HG02588 (cell line): Measurements from ENCODE around the gene PEX14.
"Not testable (repeated sequence)": the region's sequence is repeated elsewhere in the genome, so short reads cannot be mapped to it uniquely, and the experiment has no call there.

ENCODE experiments used
- ATAC-seq: cut with Tn5 transposase; IDR thresholded peaks from one replicate; pipeline ENCODE4 v1.9.1; 2021; ENCODE audit warnings: mild to moderate bottlenecking, moderate library complexity; ENCODE audit not compliant: unreplicated experiment

PEX14 gene

DNA sequence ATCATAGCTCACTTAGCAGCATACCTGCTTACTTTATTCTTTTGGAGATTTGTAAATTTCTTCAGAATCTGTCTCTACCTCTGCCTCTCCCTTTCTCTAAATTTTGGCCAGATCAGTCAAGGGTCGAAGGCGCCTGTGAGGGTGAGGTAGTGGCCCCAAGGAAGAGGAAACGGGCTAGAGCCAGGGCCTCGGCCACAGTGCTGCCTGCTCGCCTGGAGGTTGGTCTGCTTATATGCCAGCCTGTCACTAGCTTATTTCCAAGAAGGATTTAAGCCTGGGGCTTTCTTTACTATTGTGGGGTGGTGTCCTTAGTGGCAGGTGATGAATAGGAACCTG lies 19.6 kb downstream of the PEX14 start:
- no peak for ATAC-seq

DNA sequence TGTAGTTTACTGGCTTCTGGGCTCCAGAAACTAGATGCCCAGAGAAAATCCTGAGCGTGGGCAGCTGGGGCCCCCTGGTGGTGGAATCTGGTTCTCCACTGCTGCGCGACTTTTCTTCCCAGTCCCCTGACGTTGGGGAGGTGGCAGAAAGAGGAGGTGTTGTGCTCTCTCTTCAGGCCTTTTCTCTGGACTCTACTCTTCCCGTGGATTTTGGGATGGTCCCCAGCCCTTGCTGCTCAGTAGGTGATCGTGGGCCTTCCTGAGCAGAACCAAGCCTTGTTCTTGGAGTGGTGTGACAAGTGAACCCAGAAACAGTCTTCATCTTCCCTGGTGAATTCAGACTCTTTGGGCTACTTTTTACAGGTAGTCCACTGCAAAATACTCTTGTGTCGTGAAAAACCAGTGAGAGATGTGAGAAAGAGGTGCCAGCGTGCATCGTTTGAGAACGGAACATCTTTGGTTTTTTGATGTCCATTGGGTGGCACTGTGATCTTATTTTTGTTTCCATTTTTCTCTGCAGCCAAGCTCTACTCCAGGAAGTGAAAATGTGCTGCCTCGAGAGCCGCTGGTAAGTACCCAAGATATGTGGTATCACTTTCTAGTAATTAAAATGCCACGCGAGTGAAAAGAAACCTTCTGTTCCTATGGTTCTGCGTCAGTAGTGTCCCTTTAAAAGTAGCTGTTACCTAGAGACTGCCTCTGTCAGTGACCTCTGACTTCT lies 20.2 kb downstream of the PEX14 start:
- no peak for ATAC-seq

DNA sequence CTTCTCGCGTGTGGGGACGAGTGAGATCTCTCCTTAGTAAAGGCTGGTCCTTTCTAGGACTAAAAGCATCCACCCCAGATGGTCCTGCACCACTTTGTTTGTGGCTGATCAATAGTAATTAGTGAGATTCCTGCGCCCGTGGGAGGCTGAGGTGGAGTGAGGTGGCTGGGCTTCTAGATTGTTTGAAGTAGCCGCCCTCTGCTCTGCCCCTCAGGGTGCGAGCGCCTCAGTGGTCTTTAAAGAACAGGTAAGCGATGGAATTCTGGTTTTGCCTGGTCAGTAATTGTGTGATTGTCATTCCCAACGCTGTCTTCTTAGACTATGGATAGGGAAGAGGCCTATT lies 20.7 kb downstream of the PEX14 start:
- ATAC-seq: no peak

DNA sequence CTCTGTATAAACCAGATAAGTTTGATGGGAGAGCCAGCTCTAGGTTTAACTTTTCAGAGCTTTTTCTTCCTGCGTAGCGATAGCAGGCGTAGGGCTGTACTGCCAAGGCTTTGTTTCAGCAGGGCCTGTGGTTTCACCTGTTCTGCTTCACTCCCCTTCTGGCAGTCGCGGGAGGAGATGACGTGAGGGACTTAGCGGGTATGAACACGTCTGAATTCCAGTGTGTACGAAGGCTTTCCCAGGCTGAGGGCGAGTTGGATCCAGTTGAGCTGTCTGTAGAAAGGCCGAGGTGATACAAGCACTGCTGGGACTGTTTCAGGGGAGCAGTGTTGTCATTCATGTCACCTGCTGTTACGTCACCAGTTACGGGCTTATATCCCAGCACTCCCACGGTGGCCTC lies 21.2 kb downstream of the PEX14 start:
- no peak for ATAC-seq

DNA sequence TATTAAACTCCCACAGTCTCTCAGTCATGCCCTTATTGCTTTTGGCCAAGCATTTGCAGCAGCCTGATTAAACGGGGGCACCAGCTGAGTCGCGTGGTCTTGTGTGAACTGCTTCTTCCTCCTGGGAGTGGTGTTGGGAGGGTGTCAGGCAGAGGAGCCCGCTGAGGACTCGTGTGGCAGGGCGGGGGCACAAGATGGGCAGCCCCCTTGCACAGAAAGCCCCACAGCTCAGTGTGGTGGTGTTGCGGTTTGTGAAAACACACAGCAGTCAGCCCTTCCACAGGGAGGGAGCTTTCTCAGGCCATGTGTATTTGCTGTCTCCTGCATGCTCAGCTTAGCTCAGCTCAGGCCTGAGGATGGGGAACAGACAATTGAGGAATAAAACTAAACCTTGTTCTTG lies 22.4 kb downstream of the PEX14 start:
- ATAC-seq: no peak

DNA sequence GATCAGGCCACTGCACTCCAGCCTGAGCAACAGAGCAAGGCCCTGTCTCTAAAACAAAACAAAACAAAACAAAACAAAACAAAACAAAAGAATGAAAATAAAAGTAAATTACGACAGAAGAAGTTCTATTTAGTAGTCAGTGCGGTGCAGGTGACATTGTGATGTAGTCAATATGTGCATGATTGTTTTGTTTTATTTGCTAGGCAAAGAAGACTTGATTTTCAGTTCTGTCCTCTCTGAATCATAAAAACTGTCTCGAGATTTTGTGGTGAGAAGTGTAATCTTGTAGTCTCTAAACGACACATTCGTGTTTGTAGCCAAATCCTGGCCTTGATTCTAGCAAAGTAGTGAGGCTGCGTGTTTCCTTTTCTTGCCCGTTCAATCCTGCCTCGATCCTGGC lies 23.5 kb downstream of the PEX14 start:
- no peak for ATAC-seq

DNA sequence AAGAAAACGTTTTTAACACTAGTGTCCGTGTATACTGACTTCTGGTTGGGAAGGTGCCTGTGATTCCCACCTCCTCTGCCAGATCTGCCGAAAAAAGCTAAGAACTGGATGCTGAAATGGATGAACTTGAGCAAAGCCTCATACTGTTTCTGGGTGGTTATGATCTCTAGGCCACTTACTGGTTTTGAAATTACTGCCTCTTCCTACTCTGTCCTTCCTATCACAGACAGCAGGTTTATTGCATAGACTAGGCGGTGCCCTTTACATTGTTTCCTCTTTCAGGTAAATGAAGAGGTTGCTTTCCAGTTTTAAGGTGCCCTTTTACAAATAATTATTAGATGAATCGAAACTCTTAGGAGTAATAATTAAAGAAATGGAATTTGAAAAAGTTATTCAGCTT lies 27.5 kb downstream of the PEX14 start:
- no peak for ATAC-seq

DNA sequence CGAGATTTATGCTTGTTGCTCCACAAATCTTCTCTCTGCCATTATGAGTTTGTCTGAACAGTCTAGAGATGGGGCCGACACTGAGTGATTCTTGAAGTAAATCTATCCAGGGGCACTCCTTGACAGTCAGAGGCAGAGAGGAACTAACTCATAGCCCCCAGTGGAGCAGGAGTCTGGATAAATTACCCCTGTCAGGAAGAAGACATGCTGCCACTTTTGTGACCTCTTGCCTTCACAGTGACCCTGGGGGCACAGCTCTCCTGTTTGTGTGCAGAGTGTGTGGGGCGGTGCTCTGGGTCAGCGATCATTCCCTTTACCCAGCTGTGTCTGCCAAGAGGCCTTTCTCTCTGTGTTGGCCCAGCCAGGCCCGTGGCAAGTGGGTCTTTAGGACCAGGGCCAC lies 29.5 kb downstream of the PEX14 start:
- no peak for ATAC-seq

DNA sequence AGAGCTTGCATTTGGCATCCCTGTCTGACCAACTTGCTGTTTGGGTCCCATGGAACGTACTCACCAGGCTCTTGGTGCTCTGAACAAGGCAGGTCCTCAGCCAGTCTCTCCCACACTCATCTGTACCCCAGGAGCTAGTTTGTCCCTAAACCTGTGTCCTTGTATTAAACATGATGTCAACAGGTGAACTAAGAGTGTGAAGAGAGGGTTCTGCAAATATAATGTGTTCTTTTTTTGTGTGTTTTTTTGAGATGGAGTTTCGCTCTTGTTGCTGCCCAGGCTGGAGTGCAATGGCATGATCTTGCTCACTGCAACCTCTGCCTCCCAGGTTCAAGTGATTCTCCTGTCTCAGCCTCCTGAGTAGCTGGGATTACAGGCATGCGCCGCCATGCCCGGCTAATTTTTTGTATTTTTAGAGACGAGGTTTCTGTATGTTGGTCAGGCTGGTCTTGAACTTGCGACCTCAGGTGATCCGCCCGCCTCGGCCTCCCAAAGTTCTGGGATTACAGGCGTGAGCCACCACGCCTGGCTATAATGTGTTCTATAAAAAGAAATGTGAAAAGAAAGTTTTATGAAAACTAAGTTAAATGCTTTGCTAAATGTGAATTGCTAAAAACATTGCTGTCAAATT lies 31.4 kb downstream of the PEX14 start:
- not testable (repeated sequence) for ATAC-seq

DNA sequence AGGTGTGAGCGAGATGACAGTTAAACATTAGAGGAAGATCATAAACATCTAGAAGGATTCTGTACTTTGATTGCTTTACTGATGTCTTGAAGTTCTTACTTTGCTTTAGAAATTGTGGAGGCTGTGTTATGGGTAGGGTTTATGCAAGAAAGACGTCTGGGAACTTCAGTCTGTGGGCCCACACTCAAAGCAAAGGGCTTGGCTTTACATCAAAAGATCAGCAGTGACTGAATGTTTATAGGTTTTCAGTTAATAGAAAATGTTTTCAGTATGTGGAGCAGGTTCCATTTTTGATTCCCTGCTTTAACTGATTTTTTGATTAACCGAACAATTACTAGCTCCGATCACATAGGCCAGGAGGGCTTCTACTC lies 31.9 kb downstream of the PEX14 start:
- no peak for ATAC-seq

DNA sequence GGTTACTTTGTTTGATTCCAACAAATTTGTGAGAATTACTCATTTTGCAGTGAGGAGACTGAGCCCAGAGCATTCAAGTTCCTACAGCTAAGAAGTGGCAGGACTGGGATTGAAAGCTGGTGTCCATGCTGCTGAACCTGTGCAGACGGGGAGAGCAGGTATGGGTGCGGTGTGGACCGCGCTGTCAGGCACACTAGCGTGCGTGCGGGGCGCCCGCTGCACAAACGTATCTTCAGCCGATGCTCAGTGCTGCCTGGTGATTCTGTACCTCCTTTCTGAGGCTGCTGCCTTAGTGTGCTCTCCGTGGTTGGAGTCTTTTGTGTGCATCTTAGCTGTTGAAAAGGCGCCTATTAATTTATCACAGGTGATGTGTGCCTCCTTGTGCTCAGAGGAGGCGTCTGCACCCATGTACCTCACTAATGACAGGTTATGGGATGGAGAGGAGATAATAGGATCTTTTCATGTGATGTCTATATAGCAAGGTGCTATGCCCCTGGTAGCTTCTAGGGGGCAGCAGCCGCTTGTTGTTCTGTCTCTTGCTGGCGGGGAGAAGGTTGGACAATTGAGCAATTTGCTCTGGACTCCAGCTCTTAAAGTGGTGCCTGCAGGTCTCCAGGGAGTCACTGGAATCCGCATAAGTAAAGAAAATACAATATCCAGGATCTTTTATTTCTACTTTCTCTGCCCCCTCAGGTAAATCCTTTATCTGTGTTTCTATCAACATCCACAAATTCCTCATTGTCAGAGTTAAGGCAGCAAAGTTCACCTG lies 32.5 kb downstream of the PEX14 start:
- no peak for ATAC-seq

DNA sequence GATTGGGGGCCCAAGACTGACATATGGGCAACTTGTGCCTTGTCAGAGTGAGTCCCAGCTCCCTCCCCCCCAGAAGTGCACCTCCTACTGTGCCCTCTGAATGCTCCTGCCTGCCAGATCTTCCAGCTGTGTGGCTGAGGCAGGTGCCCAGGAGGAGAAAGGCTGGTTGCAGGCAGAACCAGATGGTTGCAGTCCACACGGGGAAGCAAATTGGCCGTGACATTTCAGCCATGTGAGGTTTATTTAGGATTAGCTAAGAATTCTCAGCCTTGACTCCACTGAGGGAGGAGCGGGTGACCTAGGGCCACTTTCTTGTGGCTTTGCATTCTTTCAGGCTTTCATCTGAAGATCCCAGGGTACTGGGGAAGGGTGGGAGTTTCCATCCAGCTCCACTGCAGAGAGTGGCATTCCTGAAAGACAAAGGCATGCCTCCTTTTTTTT lies 33.8 kb downstream of the PEX14 start:
- ATAC-seq: no peak

DNA sequence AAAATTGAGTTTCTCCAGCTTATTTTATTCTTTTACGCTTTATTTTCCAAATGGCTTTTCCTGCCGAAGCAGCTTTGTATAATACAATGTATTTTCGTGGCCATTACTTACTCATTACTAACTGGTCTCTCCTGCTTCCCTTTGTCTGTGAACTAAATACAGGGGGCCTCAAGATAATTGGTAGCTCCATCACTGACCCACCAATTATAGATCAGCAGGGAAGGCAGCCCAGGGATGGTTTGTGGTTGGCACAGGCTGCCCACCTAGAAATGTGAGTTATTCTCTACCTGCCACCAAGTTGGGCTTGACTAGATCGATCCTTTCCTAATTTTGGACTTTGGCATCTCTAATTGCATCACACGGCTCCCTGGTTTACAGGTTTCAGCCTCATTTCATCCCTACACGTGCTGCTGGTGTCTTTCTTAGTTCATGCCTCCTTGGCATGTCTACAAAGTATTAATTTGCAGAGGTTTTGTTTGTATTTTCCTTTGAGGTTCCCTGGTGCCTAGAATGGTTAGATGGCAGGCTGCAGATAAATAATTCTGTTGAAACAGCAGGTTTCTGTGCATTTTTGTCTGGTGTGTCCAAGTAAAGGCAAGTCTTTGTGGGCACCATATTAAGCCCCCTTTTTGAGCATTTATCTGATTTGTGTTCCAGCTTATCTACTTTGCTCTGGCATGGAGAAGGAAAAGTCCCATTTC lies 35.2 kb downstream of the PEX14 start:
- no peak for ATAC-seq

DNA sequence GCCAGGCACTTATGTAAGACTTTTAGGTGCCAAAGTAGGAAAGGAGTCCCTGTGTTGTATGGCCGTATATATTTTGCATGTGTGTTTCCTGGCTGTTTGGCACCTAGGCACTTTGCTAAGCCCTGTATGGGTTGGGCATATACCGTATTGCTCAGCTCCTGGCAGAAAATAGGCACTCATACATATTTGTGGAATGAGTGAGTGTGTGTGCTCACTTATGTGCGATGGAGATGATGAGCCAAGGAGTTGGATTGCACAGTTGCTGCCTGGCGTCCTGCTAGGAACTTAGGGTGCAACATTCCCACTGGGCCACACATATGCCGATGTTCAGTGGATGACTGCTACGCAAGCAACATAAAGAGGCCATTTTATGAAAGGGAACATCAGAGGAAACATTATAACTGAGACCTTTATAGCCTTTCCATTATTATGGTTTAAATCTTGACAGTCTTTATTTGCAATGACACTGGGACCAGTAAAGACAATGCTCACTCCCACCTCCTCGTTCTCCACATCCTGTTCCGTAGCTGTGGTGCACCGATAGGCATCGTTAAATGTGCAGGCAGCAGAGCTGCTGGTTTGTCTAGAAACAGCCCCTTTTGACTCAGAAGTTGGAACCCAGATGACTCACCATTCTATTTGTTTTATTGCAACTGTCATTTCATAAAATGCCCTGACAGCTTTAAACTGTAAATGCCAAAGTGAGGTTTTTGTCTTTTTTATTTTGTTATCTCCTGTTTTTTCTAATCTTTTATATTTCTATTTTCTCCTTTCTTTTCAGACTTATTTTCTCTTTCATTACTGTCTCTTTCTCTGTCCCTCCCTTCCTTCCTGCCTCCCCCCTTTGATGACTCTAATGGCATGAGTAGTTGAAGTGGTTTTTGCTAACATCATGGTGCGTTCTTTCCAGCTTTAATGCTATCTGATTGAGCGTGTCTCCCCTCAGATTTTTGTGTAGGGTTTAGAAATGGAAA lies 36.1 kb downstream of the PEX14 start:
- peak; percentile 75 for ATAC-seq

DNA sequence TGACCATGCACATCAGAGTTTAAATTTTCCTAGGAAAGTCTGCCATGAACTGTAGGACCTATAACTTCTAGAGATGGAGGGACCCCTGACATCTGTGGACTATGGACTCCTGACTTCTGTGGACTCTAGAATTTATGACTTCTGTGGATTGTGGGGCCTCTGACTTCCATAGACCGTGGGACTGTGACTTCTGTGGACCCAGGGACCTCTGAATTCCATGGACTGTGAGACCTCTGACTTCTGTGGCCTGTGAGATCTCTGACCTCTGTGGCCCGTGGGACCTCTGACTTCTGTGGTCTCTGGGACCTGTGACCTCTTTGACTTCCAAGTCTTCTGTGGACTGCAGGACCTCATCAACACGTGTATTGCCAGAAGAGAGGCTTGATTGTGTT lies 36.7 kb downstream of the PEX14 start:
- no peak for ATAC-seq

DNA sequence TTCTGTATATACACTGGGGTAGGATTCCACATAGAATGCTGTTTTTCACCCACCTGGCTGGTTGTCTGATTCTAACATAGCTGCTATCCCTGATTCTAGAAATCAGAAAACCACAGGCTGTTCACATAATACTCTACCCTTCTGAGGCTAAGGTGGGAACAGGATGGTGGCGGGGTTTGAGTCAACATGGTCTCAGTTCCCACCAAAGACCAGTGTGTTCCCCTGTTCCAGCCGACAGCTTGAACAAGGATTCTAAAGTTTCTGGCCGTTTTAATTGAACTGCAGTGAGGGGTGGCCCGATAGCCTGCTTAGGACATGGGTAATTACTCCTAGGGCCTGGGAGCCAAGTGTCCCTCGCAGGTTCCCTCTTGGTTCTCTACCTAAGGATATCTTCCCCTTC lies 38.4 kb downstream of the PEX14 start:
- ATAC-seq: no peak

DNA sequence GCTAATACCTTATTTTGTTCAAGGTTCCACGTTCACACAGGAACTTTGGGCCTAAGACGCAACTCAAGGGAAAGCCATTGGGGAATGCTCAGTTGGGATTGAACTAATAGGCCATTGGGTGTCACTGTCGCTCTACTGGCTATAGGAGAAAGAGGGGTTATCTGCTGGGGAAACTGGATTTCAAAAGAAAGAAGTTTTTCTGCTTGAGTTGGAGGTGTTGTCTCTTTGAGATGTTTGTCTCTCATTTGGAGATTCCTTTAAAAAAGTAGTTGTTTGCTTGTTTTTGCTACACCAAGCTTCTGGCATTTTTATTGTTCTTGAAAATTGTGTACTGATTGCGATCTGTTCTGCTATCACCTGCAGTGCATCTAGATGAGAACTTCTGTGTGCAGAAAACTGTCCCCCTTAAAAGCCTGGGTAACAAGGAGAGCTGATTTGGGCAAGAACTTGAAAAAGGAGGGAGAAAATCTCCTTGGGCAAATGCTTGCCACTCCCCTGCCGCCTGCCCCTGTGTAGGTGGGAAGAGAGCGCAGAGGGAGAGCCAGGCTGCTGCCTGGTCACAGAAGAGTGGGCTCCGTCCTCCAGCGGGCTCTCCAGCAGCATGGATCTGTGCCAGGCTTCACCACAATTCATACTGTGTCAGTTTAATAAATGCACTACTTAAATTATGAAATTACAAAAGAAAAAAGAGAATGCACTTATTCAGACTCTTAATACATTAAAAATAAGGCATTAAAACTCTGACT lies 39.9 kb downstream of the PEX14 start:
- no peak for ATAC-seq

DNA sequence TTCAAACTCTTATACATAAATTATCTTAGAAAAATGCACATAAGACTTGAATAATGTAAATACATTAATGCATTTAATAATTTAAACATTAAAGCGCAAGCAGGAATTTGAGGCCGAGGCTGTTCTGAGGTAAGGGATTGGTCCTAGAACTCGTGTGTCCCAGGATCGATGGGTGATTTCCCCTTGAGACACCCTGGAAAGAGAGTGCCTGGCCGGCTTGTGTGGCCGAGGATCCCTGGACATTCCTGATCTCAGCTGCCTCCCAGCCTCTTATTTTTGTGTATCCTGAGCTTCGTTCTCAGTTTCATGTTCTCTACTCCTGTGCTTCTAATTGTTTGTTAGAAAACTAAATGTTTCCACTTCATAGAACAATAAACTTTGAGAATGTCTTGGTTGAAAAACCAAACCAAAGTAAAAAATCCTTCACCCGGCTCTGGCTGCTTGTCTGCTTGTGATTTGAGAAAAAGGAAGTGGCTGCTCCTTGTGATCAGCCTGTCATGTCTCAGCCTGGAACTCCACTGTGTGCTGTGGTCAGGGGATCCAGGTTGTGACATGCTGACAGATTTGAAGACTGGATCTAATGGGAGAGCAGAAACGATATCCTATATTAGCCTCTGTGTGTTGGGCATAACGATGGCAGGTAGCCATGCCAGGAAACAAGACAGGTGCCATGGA lies 40.7 kb downstream of the PEX14 start:
- no peak for ATAC-seq

DNA sequence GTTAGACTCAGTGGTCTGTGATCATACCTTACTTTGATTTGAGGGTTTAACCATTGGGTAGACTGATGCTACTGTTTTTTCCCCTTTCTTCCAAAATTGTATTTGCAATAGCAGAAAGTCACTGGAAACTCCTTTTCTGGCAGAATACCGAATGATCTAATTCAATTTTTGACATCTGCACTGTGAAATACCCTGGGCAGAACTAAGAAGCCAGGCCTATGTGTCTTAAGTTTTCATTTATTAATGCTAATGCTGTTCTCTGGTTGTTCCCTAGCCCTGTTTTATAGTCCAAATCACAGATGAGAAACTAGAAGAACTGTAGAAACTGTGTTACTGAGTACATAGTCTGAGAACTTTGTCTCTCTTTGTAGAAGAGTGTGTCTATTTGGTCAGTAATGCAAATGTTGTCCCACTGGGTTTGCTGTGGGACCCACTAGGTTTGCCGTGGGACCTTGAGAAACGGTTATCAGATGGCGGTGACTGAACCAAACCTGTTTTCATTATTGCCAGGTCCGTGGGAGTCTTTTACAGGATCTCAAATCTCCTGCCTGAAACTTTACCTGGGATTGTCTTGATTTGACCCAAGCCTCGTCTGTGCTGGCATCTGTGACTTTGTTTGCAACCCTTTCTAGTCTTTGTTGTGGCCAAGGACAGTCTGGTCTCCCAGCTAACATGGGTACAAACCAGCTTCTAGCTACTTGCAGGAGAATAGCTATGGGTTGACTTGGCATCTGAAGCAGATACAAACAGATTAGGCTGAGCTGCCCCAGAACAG lies 41.4 kb downstream of the PEX14 start:
- ATAC-seq: no peak
